K562 (cell line): Measurements from ENCODE around the gene KCNK4. TPM values are rescaled to one million over a fixed set of nuclear protein-coding genes. Genes with fewer than 3 reads are reported as not detected.

ENCODE experiments used
- CBFA2T3 ChIP-seq: fragments of 450-650 bp; IDR thresholded peaks from 2 replicates; pipeline ENCODE4 v1.6.1; 2017
- CREB1 ChIP-seq, 2 experiments: sonication (generic) in 1 of 2; formaldehyde crosslinking in 1 of 2; IDR thresholded peaks; 2 replicates each; pipeline versions ENCODE4 v1.6.1 to v1.8.0; 2012 to 2022; ENCODE audit warnings: inconsistent platforms in 1 of 2, mild to moderate bottlenecking in 1 of 2, missing genetic modification reagents in 1 of 2, moderate library complexity in 1 of 2
- E2F8 ChIP-seq: fragments of 450-650 bp; IDR thresholded peaks from 2 replicates; pipeline ENCODE4 v1.7.1; 2018; ENCODE audit warnings: mild to moderate bottlenecking, low read depth; ENCODE audit not compliant: partially characterized antibody
- FOXO4 ChIP-seq: fragments of 450-650 bp; formaldehyde crosslinking; IDR thresholded peaks from 2 replicates; pipeline ENCODE4 v1.4.0; 2020; ENCODE audit warnings: mild to moderate bottlenecking, moderate library complexity
- HDAC8 ChIP-seq: fragments of 450-650 bp; IDR thresholded peaks from 2 replicates; pipeline ENCODE4 v1.6.1; 2016; ENCODE audit warnings: mild to moderate bottlenecking, missing genetic modification characterization, moderate library complexity, missing compliant biosample characterization
- HNRNPLL ChIP-seq: fragments of 200-400 bp; formaldehyde crosslinking; IDR thresholded peaks from 2 replicates; pipeline ENCODE4 v1.6.1; 2017; ENCODE audit warnings: low read length, low read depth, mild to moderate bottlenecking; ENCODE audit not compliant: poor library complexity, severe bottlenecking
- RBM39 ChIP-seq: fragments of 200-400 bp; formaldehyde crosslinking; optimal IDR thresholded peaks from 2 replicates; pipeline ENCODE3; 2018; ENCODE audit warnings: low read depth, low read length
- SMAD1 ChIP-seq: fragments of 150-350 bp; IDR thresholded peaks from 2 replicates; pipeline ENCODE4 v1.6.1; 2014; ENCODE audit warnings: low read length, low read depth; ENCODE audit not compliant: partially characterized antibody
- TAF1 ChIP-seq: IDR thresholded peaks from 2 replicates; pipeline ENCODE4 v1.6.1; 2011; ENCODE audit warnings: mild to moderate bottlenecking, low read length, moderate library complexity; ENCODE audit not compliant: insufficient read depth, control insufficient read depth, severe bottlenecking; ENCODE audit errors: extremely low read depth
- ZBTB11 ChIP-seq, 3 experiments: fragments of 200-800 bp in 1 of 3; fragments of 250-450 bp in 1 of 3; fragments of 450-650 bp in 1 of 3; sonication (Bioruptor Pico) in 1 of 3; sonication (Bioruptor generic) in 1 of 3; formaldehyde crosslinking in 1 of 3; IDR thresholded peaks; 2 replicates each; pipeline versions ENCODE4 v1.6.1 to v1.8.0; 2016 to 2022; ENCODE audit warnings: mild to moderate bottlenecking in 2 of 3, missing genetic modification characterization in 2 of 3, missing compliant biosample characterization in 1 of 3, moderate library complexity in 1 of 3
- polyA plus RNA-seq, 8 experiments: library from polyadenylated mRNA; depleted of rRNA in 4 of 8; stranded (reverse) in 5 of 8; unstranded in 3 of 8; fragments of >200 nt; fragmentation: Nextera tagmentation in 2 of 8; fragmentation: Illumina TruSeq in 1 of 8; extraction: Ambion mirVana in 2 of 8; extraction: Trizol in 1 of 8; gene quantifications; 2 replicates each; pipeline versions ENCODE4 v1.2.1 to v1.2.3, GENCODE V29; 2011 to 2014; ENCODE audit warnings: inconsistent platforms in 1 of 8, missing spikeins in 1 of 8
- total RNA-seq, 7 experiments: library from RNA; depleted of rRNA in 6 of 7; stranded (reverse); fragments of >200 nt in 6 of 7; fragmentation: Illumina TruSeq in 2 of 7; extraction: Trizol in 2 of 7; gene quantifications; 2 replicates each; pipeline versions ENCODE4 v1.2.1 to v1.2.3, GENCODE V29; 2011 to 2021; ENCODE audit warnings: low replicate concordance in 1 of 7
- TF ChIP-seq, protein P1 (sequence below): sonication (generic); formaldehyde crosslinking; IDR thresholded peaks from 2 replicates; pipeline ENCODE4 v1.8.1; 2023; ENCODE audit warnings: missing genetic modification reagents, mild to moderate bottlenecking, borderline replicate concordance

The KCNK4 gene
- total and polyA plus RNA-seq, 9 of the 15 experiments (the other 6 are each of a cell fraction or from before 2014, with no cell fraction given): not detected

GRCh38 chr11:64284048-64284961, 6.8 kb upstream of the KCNK4 start, which contains the start of gene BAD (continued):
- TF ChIP-seq ZBTB11 (CRISPR knock-in tag; IDR thresholded peaks at IDR 0.05) (peak in 2 of 3 experiments; percentile 39 to 92; a peak in 3 of 6 replicates), CREB1 (IDR thresholded peaks at IDR 0.05) (peak; percentile 78), CREB1 (CRISPR knock-in tag; IDR thresholded peaks at IDR 0.05) (peak; percentile 91), TAF1 (peak; percentile 61), SMAD1 (no peak), CBFA2T3 (no peak), FOXO4 (no peak), HNRNPLL (peak; percentile 13), HDAC8 (tag) (no peak), E2F8 (no peak), RBM39 (no peak)
- TF ChIP-seq, protein P1, sequence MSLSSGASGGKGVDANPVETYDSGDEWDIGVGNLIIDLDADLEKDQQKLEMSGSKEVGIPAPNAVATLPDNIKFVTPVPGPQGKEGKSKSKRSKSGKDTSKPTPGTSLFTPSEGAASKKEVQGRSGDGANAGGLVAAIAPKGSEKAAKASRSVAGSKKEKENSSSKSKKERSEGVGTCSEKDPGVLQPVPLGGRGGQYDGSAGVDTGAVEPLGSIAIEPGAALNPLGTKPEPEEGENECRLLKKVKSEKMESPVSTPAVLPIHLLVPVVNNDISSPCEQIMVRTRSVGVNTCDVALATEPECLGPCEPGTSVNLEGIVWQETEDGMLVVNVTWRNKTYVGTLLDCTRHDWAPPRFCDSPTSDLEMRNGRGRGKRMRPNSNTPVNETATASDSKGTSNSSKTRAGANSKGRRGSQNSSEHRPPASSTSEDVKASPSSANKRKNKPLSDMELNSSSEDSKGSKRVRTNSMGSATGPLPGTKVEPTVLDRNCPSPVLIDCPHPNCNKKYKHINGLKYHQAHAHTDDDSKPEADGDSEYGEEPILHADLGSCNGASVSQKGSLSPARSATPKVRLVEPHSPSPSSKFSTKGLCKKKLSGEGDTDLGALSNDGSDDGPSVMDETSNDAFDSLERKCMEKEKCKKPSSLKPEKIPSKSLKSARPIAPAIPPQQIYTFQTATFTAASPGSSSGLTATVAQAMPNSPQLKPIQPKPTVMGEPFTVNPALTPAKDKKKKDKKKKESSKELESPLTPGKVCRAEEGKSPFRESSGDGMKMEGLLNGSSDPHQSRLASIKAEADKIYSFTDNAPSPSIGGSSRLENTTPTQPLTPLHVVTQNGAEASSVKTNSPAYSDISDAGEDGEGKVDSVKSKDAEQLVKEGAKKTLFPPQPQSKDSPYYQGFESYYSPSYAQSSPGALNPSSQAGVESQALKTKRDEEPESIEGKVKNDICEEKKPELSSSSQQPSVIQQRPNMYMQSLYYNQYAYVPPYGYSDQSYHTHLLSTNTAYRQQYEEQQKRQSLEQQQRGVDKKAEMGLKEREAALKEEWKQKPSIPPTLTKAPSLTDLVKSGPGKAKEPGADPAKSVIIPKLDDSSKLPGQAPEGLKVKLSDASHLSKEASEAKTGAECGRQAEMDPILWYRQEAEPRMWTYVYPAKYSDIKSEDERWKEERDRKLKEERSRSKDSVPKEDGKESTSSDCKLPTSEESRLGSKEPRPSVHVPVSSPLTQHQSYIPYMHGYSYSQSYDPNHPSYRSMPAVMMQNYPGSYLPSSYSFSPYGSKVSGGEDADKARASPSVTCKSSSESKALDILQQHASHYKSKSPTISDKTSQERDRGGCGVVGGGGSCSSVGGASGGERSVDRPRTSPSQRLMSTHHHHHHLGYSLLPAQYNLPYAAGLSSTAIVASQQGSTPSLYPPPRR (CRISPR knock-in tag): no peak
